Measurements from ENCODE around the gene ILDR1. TPM values are rescaled to one million over a fixed set of nuclear protein-coding genes. Genes with fewer than 3 reads are reported as not detected.

ILDR1 gene
- total and polyA plus RNA-seq, 2 experiments from 2014 or later = 0.66 to 0.97 TPM

DNA sequence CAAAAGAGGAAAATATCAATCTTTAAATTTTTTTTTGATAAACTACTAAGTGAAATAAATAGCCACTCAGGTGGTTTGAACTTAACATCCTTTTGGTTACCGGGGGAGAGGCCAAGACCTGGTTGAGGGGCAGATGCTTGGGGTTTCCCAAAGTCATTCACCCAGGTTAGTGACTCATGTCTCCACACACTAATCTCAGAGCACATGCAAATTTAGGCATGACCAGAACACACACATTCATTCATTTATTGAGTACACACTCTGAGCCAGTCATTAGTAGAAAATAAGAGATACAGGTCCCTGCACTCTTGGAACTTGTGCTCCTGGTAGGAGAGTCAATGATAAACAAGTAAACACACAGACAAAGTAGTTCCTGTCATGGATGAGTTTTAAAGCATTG, 7.3 kb downstream of the ILDR1 start:
- no peaks in the 10 kb centered on the region for H3K36me3 ChIP-seq (ENCODE audit: insufficient read depth)
- Mint-ChIP-seq H3K27ac (no peak overlapping the region), H3K4me3 (no peak overlapping the region), H3K27me3 (ENCODE audit: insufficient read depth, low read depth, poor library complexity) (no peaks in the 10 kb centered on the region), H3K4me1 (peaks cover 10% of the 10 kb centered on the region), H3K9me3 (no peaks in the 10 kb centered on the region), H3K36me3 (ENCODE audit: low read depth) (no peaks in the 10 kb centered on the region)
- no peaks in the 10 kb centered on the region for H4K20me1 ChIP-seq (replicated peaks; ENCODE audit: insufficient read depth)
- no peak for DNase-seq (ENCODE audit: low spot score)
- H2AFZ ChIP-seq = no peak overlapping the region
- H3F3A ChIP-seq (replicated peaks; ENCODE audit: low read depth) = no peaks in the 10 kb centered on the region
- H3K27ac ChIP-seq (ENCODE audit: low read depth) = no peak overlapping the region
- H3K4me1 ChIP-seq (ENCODE audit: insufficient read depth) = 0 out of 2 replicates have a peak, but pooled peaks cover 4% of the 10 kb centered on the region
- no peaks in the 10 kb centered on the region for H3K79me2 ChIP-seq (replicated peaks; ENCODE audit: insufficient read depth)
- no peak overlapping the region for H3K4me3 ChIP-seq
- H3K9me2 ChIP-seq (ENCODE audit: insufficient read depth) = no peaks in the 10 kb centered on the region
- H3K4me2 ChIP-seq = no peak overlapping the region
- ATAC-seq = no peak
- TF ChIP-seq NANOG (IDR thresholded peaks at IDR 0.05; ENCODE audit: borderline replicate concordance) = no peak
- TF ChIP-seq, protein P1, sequence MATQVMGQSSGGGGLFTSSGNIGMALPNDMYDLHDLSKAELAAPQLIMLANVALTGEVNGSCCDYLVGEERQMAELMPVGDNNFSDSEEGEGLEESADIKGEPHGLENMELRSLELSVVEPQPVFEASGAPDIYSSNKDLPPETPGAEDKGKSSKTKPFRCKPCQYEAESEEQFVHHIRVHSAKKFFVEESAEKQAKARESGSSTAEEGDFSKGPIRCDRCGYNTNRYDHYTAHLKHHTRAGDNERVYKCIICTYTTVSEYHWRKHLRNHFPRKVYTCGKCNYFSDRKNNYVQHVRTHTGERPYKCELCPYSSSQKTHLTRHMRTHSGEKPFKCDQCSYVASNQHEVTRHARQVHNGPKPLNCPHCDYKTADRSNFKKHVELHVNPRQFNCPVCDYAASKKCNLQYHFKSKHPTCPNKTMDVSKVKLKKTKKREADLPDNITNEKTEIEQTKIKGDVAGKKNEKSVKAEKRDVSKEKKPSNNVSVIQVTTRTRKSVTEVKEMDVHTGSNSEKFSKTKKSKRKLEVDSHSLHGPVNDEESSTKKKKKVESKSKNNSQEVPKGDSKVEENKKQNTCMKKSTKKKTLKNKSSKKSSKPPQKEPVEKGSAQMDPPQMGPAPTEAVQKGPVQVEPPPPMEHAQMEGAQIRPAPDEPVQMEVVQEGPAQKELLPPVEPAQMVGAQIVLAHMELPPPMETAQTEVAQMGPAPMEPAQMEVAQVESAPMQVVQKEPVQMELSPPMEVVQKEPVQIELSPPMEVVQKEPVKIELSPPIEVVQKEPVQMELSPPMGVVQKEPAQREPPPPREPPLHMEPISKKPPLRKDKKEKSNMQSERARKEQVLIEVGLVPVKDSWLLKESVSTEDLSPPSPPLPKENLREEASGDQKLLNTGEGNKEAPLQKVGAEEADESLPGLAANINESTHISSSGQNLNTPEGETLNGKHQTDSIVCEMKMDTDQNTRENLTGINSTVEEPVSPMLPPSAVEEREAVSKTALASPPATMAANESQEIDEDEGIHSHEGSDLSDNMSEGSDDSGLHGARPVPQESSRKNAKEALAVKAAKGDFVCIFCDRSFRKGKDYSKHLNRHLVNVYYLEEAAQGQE (IDR thresholded peaks at IDR 0.05; ENCODE audit: unreplicated experiment) = no peak
- TF ChIP-seq ZNF114 (CRISPR knock-in tag; IDR thresholded peaks at IDR 0.05) = no peak
- TF ChIP-seq POLR2AphosphoS5 (IDR thresholded peaks at IDR 0.05; ENCODE audit: low read depth) = no peak
- TF ChIP-seq EZH2 (IDR thresholded peaks at IDR 0.05; ENCODE audit: low read depth, unreplicated experiment) = no peak
- no peak for TF ChIP-seq CREB1 (CRISPR knock-in tag; IDR thresholded peaks at IDR 0.05; ENCODE audit: low read depth)
- no peaks in the 10 kb centered on the region for H3K27me3 ChIP-seq (ENCODE audit: insufficient read depth)

DNA sequence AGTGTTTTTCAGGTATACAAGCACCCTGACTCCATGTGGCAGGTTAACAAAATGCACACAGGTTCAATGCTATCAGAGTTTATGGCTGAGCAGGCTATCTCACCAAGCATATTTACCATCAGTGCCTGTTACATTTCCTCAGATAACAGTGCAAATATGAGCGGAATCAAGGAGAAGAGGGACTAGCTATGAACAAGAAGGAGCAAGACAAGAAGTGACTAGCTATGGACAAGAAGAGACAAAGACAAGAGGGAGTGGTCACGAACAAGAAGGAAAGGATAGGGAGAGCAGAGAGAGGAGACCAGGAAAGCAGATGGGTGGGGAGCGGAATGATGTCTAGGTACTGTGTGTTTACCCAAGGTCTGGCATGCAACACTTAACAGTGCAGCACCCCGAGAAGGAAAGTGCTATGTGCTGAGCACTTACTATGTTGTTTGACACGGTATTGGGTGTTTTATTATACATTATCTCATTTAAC, 8.6 kb downstream of the ILDR1 start:
- H4K20me1 ChIP-seq (replicated peaks; ENCODE audit: insufficient read depth) = no peaks in the 10 kb centered on the region
- no peaks in the 10 kb centered on the region for H3F3A ChIP-seq (replicated peaks; ENCODE audit: low read depth)
- no peak overlapping the region for H3K27ac ChIP-seq (ENCODE audit: low read depth)
- H3K27me3 ChIP-seq (ENCODE audit: insufficient read depth) = no peaks in the 10 kb centered on the region
- Mint-ChIP-seq H3K27ac (no peak overlapping the region; the same call in 1 of the 2 replicates), H3K36me3 (ENCODE audit: low read depth) (no peaks in the 10 kb centered on the region), H3K27me3 (ENCODE audit: insufficient read depth, low read depth, poor library complexity) (no peaks in the 10 kb centered on the region), H3K4me3 (no peak overlapping the region), H3K9me3 (no peaks in the 10 kb centered on the region), H3K4me1 (peaks cover 10% of the 10 kb centered on the region)
- DNase-seq (ENCODE audit: low spot score) (no peak), ATAC-seq (peak; percentile 47; the same call in 2 of the 3 replicates)
- H3K4me3 ChIP-seq = no peak overlapping the region
- H3K4me2 ChIP-seq = no peak overlapping the region
- no peaks in the 10 kb centered on the region for H3K79me2 ChIP-seq (replicated peaks; ENCODE audit: insufficient read depth)
- no peaks in the 10 kb centered on the region for H3K9me2 ChIP-seq (ENCODE audit: insufficient read depth)
- no peak overlapping the region for H2AFZ ChIP-seq
- no peaks in the 10 kb centered on the region for H3K36me3 ChIP-seq (ENCODE audit: insufficient read depth)
- H3K4me1 ChIP-seq (ENCODE audit: insufficient read depth) = 0 out of 2 replicates have a peak, but pooled peaks cover 4% of the 10 kb centered on the region
- TF ChIP-seq NANOG (IDR thresholded peaks at IDR 0.05; ENCODE audit: borderline replicate concordance) = no peak
- no peak for TF ChIP-seq EZH2phosphoT487 (IDR thresholded peaks at IDR 0.05; ENCODE audit: unreplicated experiment)
- TF ChIP-seq EZH2 (IDR thresholded peaks at IDR 0.05; ENCODE audit: low read depth, unreplicated experiment) = no peak
- TF ChIP-seq, protein P2, sequence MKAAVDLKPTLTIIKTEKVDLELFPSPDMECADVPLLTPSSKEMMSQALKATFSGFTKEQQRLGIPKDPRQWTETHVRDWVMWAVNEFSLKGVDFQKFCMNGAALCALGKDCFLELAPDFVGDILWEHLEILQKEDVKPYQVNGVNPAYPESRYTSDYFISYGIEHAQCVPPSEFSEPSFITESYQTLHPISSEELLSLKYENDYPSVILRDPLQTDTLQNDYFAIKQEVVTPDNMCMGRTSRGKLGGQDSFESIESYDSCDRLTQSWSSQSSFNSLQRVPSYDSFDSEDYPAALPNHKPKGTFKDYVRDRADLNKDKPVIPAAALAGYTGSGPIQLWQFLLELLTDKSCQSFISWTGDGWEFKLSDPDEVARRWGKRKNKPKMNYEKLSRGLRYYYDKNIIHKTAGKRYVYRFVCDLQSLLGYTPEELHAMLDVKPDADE (IDR thresholded peaks at IDR 0.05) = no peak
- TF ChIP-seq, protein P3, sequence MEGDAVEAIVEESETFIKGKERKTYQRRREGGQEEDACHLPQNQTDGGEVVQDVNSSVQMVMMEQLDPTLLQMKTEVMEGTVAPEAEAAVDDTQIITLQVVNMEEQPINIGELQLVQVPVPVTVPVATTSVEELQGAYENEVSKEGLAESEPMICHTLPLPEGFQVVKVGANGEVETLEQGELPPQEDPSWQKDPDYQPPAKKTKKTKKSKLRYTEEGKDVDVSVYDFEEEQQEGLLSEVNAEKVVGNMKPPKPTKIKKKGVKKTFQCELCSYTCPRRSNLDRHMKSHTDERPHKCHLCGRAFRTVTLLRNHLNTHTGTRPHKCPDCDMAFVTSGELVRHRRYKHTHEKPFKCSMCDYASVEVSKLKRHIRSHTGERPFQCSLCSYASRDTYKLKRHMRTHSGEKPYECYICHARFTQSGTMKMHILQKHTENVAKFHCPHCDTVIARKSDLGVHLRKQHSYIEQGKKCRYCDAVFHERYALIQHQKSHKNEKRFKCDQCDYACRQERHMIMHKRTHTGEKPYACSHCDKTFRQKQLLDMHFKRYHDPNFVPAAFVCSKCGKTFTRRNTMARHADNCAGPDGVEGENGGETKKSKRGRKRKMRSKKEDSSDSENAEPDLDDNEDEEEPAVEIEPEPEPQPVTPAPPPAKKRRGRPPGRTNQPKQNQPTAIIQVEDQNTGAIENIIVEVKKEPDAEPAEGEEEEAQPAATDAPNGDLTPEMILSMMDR (conservative IDR thresholded peaks at IDR 0.05; ENCODE audit: low read depth in 2 of 2) = no peak
- no peak for TF ChIP-seq POLR2AphosphoS5 (IDR thresholded peaks at IDR 0.05; ENCODE audit: low read depth)
